Duodenal mucosa (tissue), 2 donors: ENCODE results near the gene SLC30A3.

ENCODE experiments used
- H3K27ac ChIP-seq: one replicate; pipeline ENCODE4 v1.7.0; 2013; ENCODE audit warnings: low read depth, low read length
- H3K27me3 ChIP-seq, 2 donors: one replicate each; pipeline ENCODE4 v1.7.0; 2013; ENCODE audit warnings: low read length in 2 of 2, control low read depth in 1 of 2; ENCODE audit not compliant: insufficient read depth in 2 of 2, control insufficient read depth in 1 of 2
- H3K36me3 ChIP-seq, 2 donors: one replicate each; pipeline ENCODE4 v1.7.0; 2013; ENCODE audit warnings: low read length in 2 of 2, control low read depth in 1 of 2; ENCODE audit not compliant: insufficient read depth in 2 of 2, control insufficient read depth in 1 of 2
- H3K4me1 ChIP-seq, 2 donors: one replicate each; pipeline ENCODE4 v1.7.0; 2013; ENCODE audit warnings: low read length in 2 of 2, control low read depth in 1 of 2; ENCODE audit not compliant: insufficient read depth in 2 of 2, control insufficient read depth in 1 of 2
- H3K4me3 ChIP-seq, 2 donors: one replicate each; pipeline ENCODE4 v1.7.0; 2013; ENCODE audit warnings: low read length in 2 of 2, low read depth in 1 of 2
- H3K9ac ChIP-seq, 2 donors: one replicate each; pipeline ENCODE4 v1.7.0; 2013; ENCODE audit warnings: low read length in 2 of 2, low read depth in 1 of 2
- H3K9me3 ChIP-seq, 2 donors: one replicate each; pipeline ENCODE4 v1.7.0; 2013; ENCODE audit warnings: low read length in 2 of 2, control low read depth in 1 of 2; ENCODE audit not compliant: control insufficient read depth in 1 of 2

The SLC30A3 gene

DNA sequence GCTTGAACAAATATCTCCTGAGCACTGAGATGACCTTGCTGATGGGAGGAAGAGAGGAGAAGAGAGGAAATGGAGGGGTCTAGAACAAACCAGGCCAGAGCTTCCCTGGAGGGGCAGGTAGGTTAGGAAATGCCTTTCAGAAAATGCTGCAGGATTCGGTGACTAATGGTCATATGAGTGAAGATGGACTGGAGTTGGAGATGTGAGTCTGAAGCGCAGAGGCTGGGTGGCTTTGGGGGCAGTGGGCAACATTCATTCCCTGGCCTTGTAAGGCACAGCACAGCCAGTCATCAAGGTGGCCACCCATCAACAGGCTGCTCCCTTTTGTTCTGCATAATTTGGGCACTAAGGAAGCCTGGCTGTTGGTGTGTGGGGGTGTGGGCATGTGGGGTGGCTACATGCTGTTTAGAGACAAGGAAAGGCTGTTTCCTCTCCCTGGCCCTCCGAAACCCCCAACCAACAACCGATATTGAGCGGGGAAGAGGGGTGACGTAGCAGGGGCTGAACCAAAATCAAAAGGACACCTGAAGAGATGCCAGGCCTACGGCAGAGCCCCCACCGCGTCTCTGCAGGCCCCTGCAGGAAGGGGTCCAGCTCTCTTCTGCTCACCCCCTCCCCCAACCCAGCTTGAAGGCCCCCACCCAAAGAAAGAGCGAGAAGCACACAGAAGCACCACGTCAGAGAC lies 1.5 kb downstream of the SLC30A3 start:
- Histone ChIP-seq H3K4me1 (peaks cover 14 to 25% of the 10 kb centered on the region in 2 donors), H3K36me3 (no peaks in the 10 kb centered on the region), H3K9me3 (no peaks in the 10 kb centered on the region), H3K27me3 (peaks cover 69 to 80% of the 10 kb centered on the region in 2 donors), H3K4me3 (no peak overlapping the region), H3K9ac (no peak overlapping the region), H3K27ac (no peak overlapping the region)

DNA sequence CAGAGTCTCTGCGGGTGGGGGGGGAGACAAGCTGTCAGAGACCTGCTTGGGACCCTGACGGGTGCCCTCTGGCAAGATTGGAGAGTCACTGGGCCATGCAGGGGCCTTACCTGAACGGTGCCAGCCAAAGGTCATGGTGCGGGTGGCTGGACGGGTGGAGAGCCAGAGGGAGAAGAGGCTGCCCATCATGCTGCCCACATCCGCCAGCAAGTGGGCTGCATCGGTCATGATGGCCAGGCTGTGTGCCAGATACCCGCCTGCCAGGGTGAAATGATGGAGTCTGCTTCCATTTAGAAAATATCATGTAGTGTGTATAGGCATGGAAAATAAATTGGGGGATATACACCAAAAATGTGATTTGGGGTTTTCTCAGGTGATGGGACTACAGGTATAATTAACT lies 4.8 kb downstream of the SLC30A3 start:
- no peaks in the 10 kb centered on the region for H3K36me3 ChIP-seq
- H3K9me3 ChIP-seq, result no peaks in the 10 kb centered on the region
- peaks cover 61 to 72% of the 10 kb centered on the region in 2 donors for H3K27me3 ChIP-seq
- H3K4me1 ChIP-seq, result peaks cover 0 to 8% of the 10 kb centered on the region in 2 donors
- H3K4me3 ChIP-seq, result no peak overlapping the region
- H3K27ac ChIP-seq, result no peak overlapping the region
- H3K9ac ChIP-seq, result no peak overlapping the region

DNA sequence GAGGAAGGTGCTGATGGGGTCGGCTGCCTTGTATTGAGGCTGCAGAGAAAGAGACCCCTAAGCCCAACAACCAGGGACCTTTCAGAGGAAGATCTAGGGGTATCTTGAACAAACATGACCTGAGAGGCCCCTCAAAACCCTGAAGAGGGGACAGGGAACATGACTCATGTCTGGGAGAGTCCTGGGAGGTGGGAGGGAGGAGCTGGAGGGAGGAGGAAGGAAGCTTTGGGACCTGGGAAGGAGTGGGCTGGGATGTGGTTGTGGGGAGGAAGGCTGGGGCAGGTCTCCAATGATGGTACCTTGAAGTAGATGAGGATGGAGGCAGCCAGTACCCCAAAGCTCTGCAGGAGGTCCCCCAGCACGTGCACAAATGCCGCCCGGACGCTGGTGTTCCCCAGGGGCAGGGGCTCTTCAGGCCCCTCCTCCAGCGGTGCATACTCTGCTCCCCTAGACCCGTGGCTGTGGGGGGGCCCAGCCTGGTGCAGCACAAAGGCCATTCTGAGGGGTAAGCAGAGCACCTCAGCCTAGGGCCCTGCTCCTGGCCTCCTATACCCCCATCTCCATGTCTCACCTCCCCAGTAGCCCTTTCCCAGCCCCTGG lies 5.9 kb downstream of the SLC30A3 start:
- no peaks in the 10 kb centered on the region for H3K36me3 ChIP-seq
- H3K9ac ChIP-seq, result no peak overlapping the region
- no peak overlapping the region for H3K4me3 ChIP-seq
- peaks cover 55 to 70% of the 10 kb centered on the region in 2 donors for H3K27me3 ChIP-seq
- H3K9me3 ChIP-seq, result no peaks in the 10 kb centered on the region
- H3K4me1 ChIP-seq, result peaks cover 0 to 3% of the 10 kb centered on the region in 2 donors
- no peak overlapping the region for H3K27ac ChIP-seq

DNA sequence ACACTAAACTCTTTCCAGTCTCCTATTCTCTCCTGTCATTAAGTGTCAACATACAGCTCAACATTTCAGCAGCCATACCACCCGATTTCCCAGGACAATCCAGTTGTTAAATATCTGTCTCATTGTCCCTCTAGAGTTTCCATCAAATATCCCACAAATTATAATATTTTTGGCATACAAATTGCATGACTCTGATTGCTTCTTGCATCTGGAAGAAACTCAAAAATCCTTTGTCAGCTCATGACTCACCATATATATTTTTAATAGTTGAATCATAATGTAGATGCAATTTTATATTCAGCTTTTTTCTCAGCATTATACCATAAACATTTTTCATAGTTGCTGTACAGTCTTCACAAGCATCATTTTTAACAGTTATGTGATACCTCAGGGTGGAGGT lies 7.2 kb downstream of the SLC30A3 start:
- Histone ChIP-seq H3K4me3 (no peak overlapping the region), H3K27ac (no peak overlapping the region), H3K36me3 (no peaks in the 10 kb centered on the region), H3K4me1 (no peaks in the 10 kb centered on the region), H3K27me3 (peaks cover 49 to 60% of the 10 kb centered on the region in 2 donors), H3K9me3 (no peaks in the 10 kb centered on the region), H3K9ac (no peak overlapping the region)

DNA sequence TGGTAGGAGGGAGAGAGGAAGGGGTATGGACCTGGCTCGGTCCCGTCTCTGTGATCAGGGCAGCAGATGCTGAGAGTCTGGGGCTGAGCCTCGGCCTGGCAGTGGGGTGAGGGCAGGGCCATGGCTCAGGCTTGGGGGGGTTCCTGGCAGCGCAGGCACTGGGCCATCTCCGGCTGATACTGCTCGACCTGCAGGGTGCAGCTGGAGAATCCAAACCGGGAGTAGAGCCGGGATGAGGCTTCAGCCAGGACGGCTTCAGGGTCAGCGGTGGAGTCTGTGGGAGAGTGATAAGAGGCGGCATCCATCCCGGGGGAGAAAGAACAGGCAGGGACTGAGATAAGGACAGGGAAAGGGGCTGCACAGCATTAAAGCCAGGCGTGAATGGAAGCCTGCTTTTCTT lies 7.7 kb downstream of the SLC30A3 start:
- H3K4me1 ChIP-seq, result no peaks in the 10 kb centered on the region
- no peaks in the 10 kb centered on the region for H3K9me3 ChIP-seq
- H3K27me3 ChIP-seq, result peaks cover 44 to 55% of the 10 kb centered on the region in 2 donors
- no peak overlapping the region for H3K9ac ChIP-seq
- H3K36me3 ChIP-seq, result no peaks in the 10 kb centered on the region
- H3K4me3 ChIP-seq, result no peak overlapping the region
- no peak overlapping the region for H3K27ac ChIP-seq

DNA sequence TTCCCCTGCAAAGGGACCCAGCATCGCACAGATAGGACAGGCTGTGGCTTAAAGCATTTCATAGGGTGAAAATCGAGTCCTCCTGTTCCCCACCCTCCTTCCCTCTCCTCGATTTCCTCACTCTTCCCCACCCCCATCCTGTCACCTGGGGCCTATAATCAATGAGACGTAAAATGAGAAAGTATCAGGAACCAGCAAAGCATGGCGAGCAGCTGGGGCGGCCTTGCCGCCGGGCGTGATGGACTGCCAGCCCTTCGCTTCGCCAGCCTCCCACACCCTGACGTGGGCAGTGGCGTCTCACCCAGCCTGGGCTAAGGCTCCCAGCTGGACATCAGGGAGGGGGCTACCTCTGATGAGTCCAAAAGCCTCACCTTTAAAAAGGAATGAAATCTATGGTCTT lies 11.1 kb downstream of the SLC30A3 start:
- H3K4me3 ChIP-seq, result no peak overlapping the region
- H3K27ac ChIP-seq, result no peak overlapping the region
- H3K9me3 ChIP-seq, result no peaks in the 10 kb centered on the region
- no peaks in the 10 kb centered on the region for H3K4me1 ChIP-seq
- peaks cover 27 to 40% of the 10 kb centered on the region in 2 donors for H3K27me3 ChIP-seq
- no peaks in the 10 kb centered on the region for H3K36me3 ChIP-seq
- H3K9ac ChIP-seq, result no peak overlapping the region

DNA sequence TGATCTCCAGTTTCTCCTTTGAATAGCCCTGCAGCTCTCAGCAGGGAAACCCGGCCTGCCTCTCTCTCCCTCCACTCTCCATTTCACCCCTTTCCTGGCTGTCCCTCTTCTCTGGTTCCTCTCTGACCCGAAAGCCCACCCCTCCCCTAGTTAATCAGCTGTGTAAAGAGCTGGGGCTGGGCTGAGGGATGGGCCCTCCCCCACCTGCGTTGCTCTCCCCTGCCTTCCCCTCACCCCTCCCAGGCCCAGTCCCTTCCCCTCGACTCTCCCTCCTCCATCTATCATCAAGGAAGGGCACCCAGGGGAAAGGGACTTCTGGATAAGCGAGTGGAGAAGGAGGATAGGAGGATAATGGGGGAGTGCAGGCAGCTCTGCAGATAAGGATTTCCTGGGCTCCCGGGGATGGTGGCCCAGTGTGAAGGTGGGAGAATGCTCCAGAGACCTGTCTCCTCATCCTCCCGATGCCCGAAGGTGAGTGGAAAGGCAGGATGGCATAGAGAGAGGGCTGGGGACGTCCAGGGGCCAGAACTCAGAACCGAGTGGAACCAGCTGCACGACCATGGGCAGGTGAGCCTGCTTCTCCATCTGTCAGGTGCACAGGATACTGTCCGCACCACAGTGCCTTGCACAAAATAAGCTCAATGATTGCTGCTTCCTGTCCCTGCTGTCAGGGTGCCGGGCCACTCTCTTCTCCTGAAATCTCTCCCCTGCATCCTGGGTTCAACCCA lies 12.0 kb downstream of the SLC30A3 start:
- Histone ChIP-seq H3K36me3 (no peaks in the 10 kb centered on the region), H3K9me3 (no peaks in the 10 kb centered on the region), H3K4me3 (no peak overlapping the region), H3K27ac (no peak overlapping the region), H3K4me1 (no peaks in the 10 kb centered on the region), H3K9ac (no peak overlapping the region), H3K27me3 (peaks cover 18 to 30% of the 10 kb centered on the region in 2 donors)

DNA sequence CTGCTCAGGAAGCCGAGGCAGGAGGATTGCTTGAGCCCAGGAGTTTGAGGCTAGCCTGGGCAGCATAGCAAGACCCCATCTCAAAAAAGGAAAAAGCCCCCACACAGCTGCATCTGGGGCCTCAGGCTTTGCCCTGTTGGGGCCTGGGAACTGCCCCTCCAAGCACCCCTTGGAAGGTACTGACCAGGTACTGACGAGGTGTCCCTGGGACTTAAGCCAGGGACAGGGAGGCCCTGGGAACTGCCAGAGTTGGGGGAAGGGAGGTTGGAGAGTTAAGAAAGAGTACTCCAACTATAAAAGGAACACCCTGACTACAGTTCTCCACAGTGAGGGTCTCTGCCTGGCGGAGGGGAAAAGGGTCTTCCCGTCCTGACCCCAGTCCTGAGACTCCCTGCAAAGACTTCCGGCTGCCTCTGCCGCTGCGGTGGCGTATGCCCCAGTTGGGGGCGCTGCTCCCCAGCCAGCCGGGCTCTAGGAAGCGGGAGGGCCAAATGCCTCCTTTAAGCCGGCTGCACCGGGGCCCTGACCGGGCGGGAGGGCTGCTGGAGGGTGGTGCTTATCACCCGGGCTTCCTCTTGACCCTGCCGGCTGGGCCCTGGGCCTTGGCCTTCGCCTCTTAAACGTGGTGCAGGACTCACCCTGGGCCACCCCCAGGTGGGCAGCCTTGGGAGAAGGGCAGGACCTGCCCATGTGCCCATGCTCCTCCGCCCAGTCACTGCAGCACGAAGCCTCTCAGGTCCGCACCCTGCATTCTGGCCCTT lies 12.8 kb downstream of the SLC30A3 start:
- no peak overlapping the region for H3K9ac ChIP-seq
- H3K4me1 ChIP-seq, result no peaks in the 10 kb centered on the region
- H3K27ac ChIP-seq, result no peak overlapping the region
- peaks cover 16 to 23% of the 10 kb centered on the region in 2 donors for H3K27me3 ChIP-seq
- no peak overlapping the region for H3K4me3 ChIP-seq
- H3K36me3 ChIP-seq, result peaks cover 0 to 4% of the 10 kb centered on the region in 2 donors
- H3K9me3 ChIP-seq, result no peaks in the 10 kb centered on the region

DNA sequence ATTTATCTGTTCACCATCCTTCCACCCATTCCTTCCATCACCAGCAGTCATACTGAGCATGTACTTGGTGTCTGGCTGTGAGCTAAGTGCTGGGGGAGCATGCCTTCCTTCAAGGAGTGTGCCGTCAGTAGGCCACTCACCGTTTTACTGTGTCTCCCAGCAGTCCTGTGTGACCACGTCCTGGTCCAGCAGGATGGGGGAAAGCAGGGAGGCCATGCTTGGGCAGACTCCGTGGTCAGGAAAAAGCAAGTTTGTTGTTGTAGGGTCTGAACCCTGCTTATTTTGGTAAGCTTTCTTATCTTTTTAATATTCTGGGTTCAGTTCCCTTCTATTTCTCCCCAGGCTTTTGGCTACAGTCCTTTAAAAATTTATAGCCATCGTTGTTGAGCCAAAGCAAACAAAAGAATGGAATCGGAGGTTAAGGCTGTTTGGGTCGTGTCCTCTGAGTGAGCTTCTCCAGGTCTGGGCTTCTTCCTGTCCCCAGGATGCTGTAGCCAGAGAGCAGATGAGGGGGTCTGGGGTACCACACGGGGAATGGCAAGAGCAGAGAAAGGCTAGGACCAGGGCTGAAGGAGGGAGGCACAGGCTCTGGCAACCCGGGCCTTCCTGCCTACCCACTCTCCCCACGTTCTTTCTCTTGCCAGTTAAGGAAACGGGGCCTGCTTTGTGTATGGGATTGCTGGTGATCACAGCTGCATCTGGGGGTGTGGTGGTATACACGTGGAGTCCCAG lies 13.5 kb downstream of the SLC30A3 start:
- H3K4me3 ChIP-seq, result no peak overlapping the region
- no peaks in the 10 kb centered on the region for H3K4me1 ChIP-seq
- H3K9ac ChIP-seq, result no peak overlapping the region
- peaks cover 11 to 18% of the 10 kb centered on the region in 2 donors for H3K27me3 ChIP-seq
- no peak overlapping the region for H3K27ac ChIP-seq
- H3K9me3 ChIP-seq, result no peaks in the 10 kb centered on the region
- H3K36me3 ChIP-seq, result peaks cover 4 to 7% of the 10 kb centered on the region in 2 donors
